ENCODE results near the gene AGPS. TPM values are rescaled to one million over a fixed set of nuclear protein-coding genes. Genes with fewer than 3 reads are reported as not detected.

Gene AGPS
- total and polyA plus RNA-seq, 2 of the 13 experiments (the other 11 are each of a cell fraction or from before 2014, with no cell fraction given), result 39.4 to 99.0 TPM

- Histone ChIP-seq H3K4me1 (ENCODE audit: insufficient read depth, low read length) (no peaks in the 10 kb centered on the region), H3K9ac (ENCODE audit: insufficient read depth, low read depth, low read length) (no peak overlapping the region), H3K4me2 (ENCODE audit: low read depth, low read length) (no peak overlapping the region), H3K36me3 (replicated peaks in 1 of 2; ENCODE audit: control insufficient read depth in 1 of 2, insufficient read depth in 2 of 2, low read length in 2 of 2) (peaks cover 13 to 80% of the 10 kb centered on the region in 2 experiments), H3K79me2 (ENCODE audit: insufficient read depth, low read length) (no peaks in the 10 kb centered on the region), H2AFZ (ENCODE audit: low read length) (no peak overlapping the region), H4K20me1 (ENCODE audit: insufficient read depth, low read length) (0 out of 2 replicates have a peak, but pooled peaks cover 2% of the 10 kb centered on the region), H3K9me3 (ENCODE audit: low read length) (no peaks in the 10 kb centered on the region), H3K4me3 (replicated peaks in 1 of 3; ENCODE audit: insufficient read depth in 1 of 3, low read depth in 2 of 3, low read length in 3 of 3) (no peak overlapping the region), H3K27ac (ENCODE audit: extremely low read length, insufficient read depth, low read length) (no peak overlapping the region), H3K27me3 (ENCODE audit: control insufficient read depth in 1 of 2, insufficient read depth in 2 of 2, low read length in 2 of 2) (no peaks in the 10 kb centered on the region)
- no peak for FAIRE-seq
- ChIA-PET CTCF (ENCODE audit: low intra/inter-chr PET ratio, low total read pairs) (no interaction called here), POLR2A (no interaction called here)
- BruUV-seq (replicated peaks), result no TSS peak
- ATAC-seq, result no peak
- WGBS (ENCODE audit: low lambda C conversion rate), result 91% methylated on average over 1 of the region's 1 CpG
- intact Hi-C loops (cut with micrococcal nuclease; ENCODE audit: unreplicated experiment) (no loop called here), in situ Hi-C loops (cut with HindIII; ENCODE audit: extremely low pct_ligation_motif_present, low pct_unique_long_range_greater_than_20kb) (no loop called here)
- TF ChIP-seq ZMYM2 (CRISPR knock-in tag; IDR thresholded peaks at IDR 0.05), result no peak
- no peak for TF ChIP-seq ZNF629 (CRISPR knock-in tag; conservative IDR thresholded peaks at IDR 0.05)
- no peak for TF ChIP-seq NR2F1 (CRISPR knock-in tag; IDR thresholded peaks at IDR 0.05)
- TF ChIP-seq HHEX (CRISPR knock-in tag; IDR thresholded peaks at IDR 0.05), result no peak
- TF ChIP-seq, protein P1, sequence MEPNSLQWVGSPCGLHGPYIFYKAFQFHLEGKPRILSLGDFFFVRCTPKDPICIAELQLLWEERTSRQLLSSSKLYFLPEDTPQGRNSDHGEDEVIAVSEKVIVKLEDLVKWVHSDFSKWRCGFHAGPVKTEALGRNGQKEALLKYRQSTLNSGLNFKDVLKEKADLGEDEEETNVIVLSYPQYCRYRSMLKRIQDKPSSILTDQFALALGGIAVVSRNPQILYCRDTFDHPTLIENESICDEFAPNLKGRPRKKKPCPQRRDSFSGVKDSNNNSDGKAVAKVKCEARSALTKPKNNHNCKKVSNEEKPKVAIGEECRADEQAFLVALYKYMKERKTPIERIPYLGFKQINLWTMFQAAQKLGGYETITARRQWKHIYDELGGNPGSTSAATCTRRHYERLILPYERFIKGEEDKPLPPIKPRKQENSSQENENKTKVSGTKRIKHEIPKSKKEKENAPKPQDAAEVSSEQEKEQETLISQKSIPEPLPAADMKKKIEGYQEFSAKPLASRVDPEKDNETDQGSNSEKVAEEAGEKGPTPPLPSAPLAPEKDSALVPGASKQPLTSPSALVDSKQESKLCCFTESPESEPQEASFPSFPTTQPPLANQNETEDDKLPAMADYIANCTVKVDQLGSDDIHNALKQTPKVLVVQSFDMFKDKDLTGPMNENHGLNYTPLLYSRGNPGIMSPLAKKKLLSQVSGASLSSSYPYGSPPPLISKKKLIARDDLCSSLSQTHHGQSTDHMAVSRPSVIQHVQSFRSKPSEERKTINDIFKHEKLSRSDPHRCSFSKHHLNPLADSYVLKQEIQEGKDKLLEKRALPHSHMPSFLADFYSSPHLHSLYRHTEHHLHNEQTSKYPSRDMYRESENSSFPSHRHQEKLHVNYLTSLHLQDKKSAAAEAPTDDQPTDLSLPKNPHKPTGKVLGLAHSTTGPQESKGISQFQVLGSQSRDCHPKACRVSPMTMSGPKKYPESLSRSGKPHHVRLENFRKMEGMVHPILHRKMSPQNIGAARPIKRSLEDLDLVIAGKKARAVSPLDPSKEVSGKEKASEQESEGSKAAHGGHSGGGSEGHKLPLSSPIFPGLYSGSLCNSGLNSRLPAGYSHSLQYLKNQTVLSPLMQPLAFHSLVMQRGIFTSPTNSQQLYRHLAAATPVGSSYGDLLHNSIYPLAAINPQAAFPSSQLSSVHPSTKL (CRISPR knock-in tag; IDR thresholded peaks at IDR 0.05), result no peak
- no peak for TF ChIP-seq NAIF1 (CRISPR knock-in tag; IDR thresholded peaks at IDR 0.05; ENCODE audit: borderline replicate concordance)
- no peak for TF ChIP-seq ZNF354B (CRISPR knock-in tag; IDR thresholded peaks at IDR 0.05)
- TF ChIP-seq ZXDC (CRISPR knock-in tag; IDR thresholded peaks at IDR 0.05), result no peak
- TF ChIP-seq DNMT1 (CRISPR knock-in tag; IDR thresholded peaks at IDR 0.05), result no peak
- TF ChIP-seq, protein P2, sequence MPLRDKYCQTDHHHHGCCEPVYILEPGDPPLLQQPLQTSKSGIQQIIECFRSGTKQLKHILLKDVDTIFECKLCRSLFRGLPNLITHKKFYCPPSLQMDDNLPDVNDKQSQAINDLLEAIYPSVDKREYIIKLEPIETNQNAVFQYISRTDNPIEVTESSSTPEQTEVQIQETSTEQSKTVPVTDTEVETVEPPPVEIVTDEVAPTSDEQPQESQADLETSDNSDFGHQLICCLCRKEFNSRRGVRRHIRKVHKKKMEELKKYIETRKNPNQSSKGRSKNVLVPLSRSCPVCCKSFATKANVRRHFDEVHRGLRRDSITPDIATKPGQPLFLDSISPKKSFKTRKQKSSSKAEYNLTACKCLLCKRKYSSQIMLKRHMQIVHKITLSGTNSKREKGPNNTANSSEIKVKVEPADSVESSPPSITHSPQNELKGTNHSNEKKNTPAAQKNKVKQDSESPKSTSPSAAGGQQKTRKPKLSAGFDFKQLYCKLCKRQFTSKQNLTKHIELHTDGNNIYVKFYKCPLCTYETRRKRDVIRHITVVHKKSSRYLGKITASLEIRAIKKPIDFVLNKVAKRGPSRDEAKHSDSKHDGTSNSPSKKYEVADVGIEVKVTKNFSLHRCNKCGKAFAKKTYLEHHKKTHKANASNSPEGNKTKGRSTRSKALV (CRISPR knock-in tag; IDR thresholded peaks at IDR 0.05), result no peak
- TF ChIP-seq THAP8 (CRISPR knock-in tag; IDR thresholded peaks at IDR 0.05; ENCODE audit: borderline replicate concordance), result no peak
- TF ChIP-seq RCOR2 (CRISPR knock-in tag; IDR thresholded peaks at IDR 0.05), result no peak
- DNase-seq (ENCODE audit: low spot score), result no peak
Measured at GRCh38 chr2:177445200-177445599, 52.6 kb downstream of the AGPS start.
